SK-N-SH (cell line): Measurements from ENCODE around the gene ZCCHC14. TPM values are rescaled to one million over a fixed set of nuclear protein-coding genes. Genes with fewer than 3 reads are reported as not detected.

ENCODE experiments used
- CTCF ChIA-PET: fragments of 300-600, 350-600 bp; formaldehyde crosslinking; extraction: SDS; loops from one replicate; lab custom pipeline; 2021; lab: Yijun Ruan, JAX
- POLR2A ChIA-PET: fragments of 350-600 bp; sonication (Branson Sonifier 250); formaldehyde crosslinking; extraction: SDS; loops from one replicate; lab custom pipeline; 2020; ENCODE audit warnings: antibody characterized with exemption, inconsistent platforms; lab: Yijun Ruan, JAX
- DNase-seq: peaks from one replicate; pipeline ENCODE4 v3.0.0; 2012
- H2AFZ ChIP-seq: fragments of 200-600 bp; sonication (generic); 2 replicates; pipeline ENCODE4 v1.8.1; 2016; ENCODE audit warnings: antibody characterized with exemption, mild to moderate bottlenecking, low read depth
- H3F3A ChIP-seq: fragments of 200-600 bp; sonication (generic); replicated peaks from 2 replicates; pipeline ENCODE3; 2016; ENCODE audit warnings: antibody characterized with exemption, mild to moderate bottlenecking; ENCODE audit not compliant: insufficient read depth
- H3K27ac ChIP-seq, 2 experiments: fragments of 200-500 bp in 1 of 2; fragments of 200-600 bp in 1 of 2; sonication (Bioruptor generic) in 1 of 2; sonication (generic), shearing (Covaris generic) in 1 of 2; 2 replicates each; pipeline versions ENCODE4 v1.5.1 to v1.6.1; 2014 to 2016; ENCODE audit warnings: low read depth in 2 of 2, inconsistent platforms in 1 of 2, low read length in 1 of 2, mild to moderate bottlenecking in 1 of 2, mixed read lengths in 1 of 2
- H3K27me3 ChIP-seq: fragments of 200-600 bp; sonication (generic), shearing (Covaris generic); 2 replicates; pipeline ENCODE4 v1.6.1; 2016; ENCODE audit warnings: mixed run types; ENCODE audit not compliant: insufficient read depth
- H3K36me3 ChIP-seq, 2 experiments: fragments of 200-500 bp in 1 of 2; fragments of 200-600 bp in 1 of 2; sonication (Bioruptor generic) in 1 of 2; sonication (generic) in 1 of 2; replicated peaks in 1 of 2; 2 replicates each; pipeline versions ENCODE3 to v1.5.1; 2014 to 2016; ENCODE audit warnings: low read length in 1 of 2, mild to moderate bottlenecking in 1 of 2; ENCODE audit not compliant: insufficient read depth in 2 of 2, control insufficient read depth in 1 of 2
- H3K4me1 ChIP-seq, 2 experiments: fragments of 200-500 bp in 1 of 2; fragments of 200-600 bp in 1 of 2; sonication (Bioruptor generic) in 1 of 2; sonication (generic), shearing (Covaris generic) in 1 of 2; 2 replicates each; pipeline versions ENCODE4 v1.5.1 to v1.6.1; 2014 to 2016; ENCODE audit warnings: low read depth in 1 of 2, low read length in 1 of 2, mixed run types in 1 of 2; ENCODE audit not compliant: insufficient read depth in 2 of 2, control insufficient read depth in 1 of 2
- H3K4me2 ChIP-seq: fragments of 200-600 bp; sonication (generic), shearing (Covaris generic); 2 replicates; pipeline ENCODE4 v1.6.1; 2017; ENCODE audit warnings: mixed run types
- H3K4me3 ChIP-seq, 2 experiments: fragments of 200-500 bp in 1 of 2; fragments of 200-600 bp in 1 of 2; sonication (Bioruptor generic) in 1 of 2; sonication (generic), shearing (Covaris generic) in 1 of 2; 2 replicates each; pipeline versions ENCODE4 v1.5.1 to v1.8.1; 2014 to 2016; ENCODE audit warnings: low read depth in 2 of 2, inconsistent platforms in 1 of 2, low read length in 1 of 2, mild to moderate bottlenecking in 1 of 2, mixed read lengths in 1 of 2, moderate library complexity in 1 of 2
- H3K79me2 ChIP-seq: fragments of 200-600 bp; sonication (generic); 2 replicates; pipeline ENCODE4 v1.8.1; 2017; ENCODE audit warnings: mild to moderate bottlenecking; ENCODE audit not compliant: insufficient read depth
- H3K9ac ChIP-seq: fragments of 200-600 bp; sonication (generic); 2 replicates; pipeline ENCODE4 v1.6.1; 2017; ENCODE audit warnings: mixed run types
- H3K9me2 ChIP-seq: fragments of 200-600 bp; sonication (generic); 2 replicates; pipeline ENCODE4 v1.6.1; 2017; ENCODE audit warnings: mixed run types
- H3K9me3 ChIP-seq: fragments of 200-600 bp; sonication (generic); 2 replicates; pipeline ENCODE4 v1.6.1; 2017; ENCODE audit warnings: mixed run types, mild to moderate bottlenecking, moderate library complexity
- H4K20me1 ChIP-seq: fragments of 200-600 bp; sonication (generic); 2 replicates; pipeline ENCODE4 v1.6.1; 2017; ENCODE audit warnings: mild to moderate bottlenecking, mixed run types; ENCODE audit not compliant: insufficient read depth
- FOSL2 ChIP-seq: IDR thresholded peaks from 2 replicates; pipeline ENCODE4 v1.4.0; 2012; ENCODE audit warnings: low read depth, mild to moderate bottlenecking, moderate library complexity, borderline replicate concordance
- FOXM1 ChIP-seq: IDR thresholded peaks from 2 replicates; pipeline ENCODE4 v1.4.0; 2012; ENCODE audit warnings: low read depth, mild to moderate bottlenecking
- GABPA ChIP-seq: IDR thresholded peaks from 2 replicates; pipeline ENCODE4 v1.4.0; 2012; ENCODE audit warnings: low read depth, mild to moderate bottlenecking
- GATA2 ChIP-seq: sonication (generic); formaldehyde crosslinking; IDR thresholded peaks from 2 replicates; pipeline ENCODE4 v1.5.0; 2020; ENCODE audit warnings: mild to moderate bottlenecking, missing genetic modification reagents
- JUND ChIP-seq: IDR thresholded peaks from 2 replicates; pipeline ENCODE4 v1.4.0; 2012
- MEF2A ChIP-seq: IDR thresholded peaks from 2 replicates; pipeline ENCODE4 v1.4.0; 2012; ENCODE audit warnings: low read depth, borderline replicate concordance
- NFIC ChIP-seq: IDR thresholded peaks from 2 replicates; pipeline ENCODE4 v1.4.0; 2012; ENCODE audit warnings: borderline replicate concordance
- NRF1 ChIP-seq: IDR thresholded peaks from 2 replicates; pipeline ENCODE4 v1.6.1; 2012; ENCODE audit warnings: low read depth, mild to moderate bottlenecking, low read length
- POLR2AphosphoS5 ChIP-seq: IDR thresholded peaks from 2 replicates; pipeline ENCODE4 v1.6.1; 2012; ENCODE audit warnings: low read depth, low read length
- RAD21 ChIP-seq: IDR thresholded peaks from 2 replicates; pipeline ENCODE4 v1.6.1; 2012; ENCODE audit warnings: mild to moderate bottlenecking, low read length
- RXRA ChIP-seq: IDR thresholded peaks from 2 replicates; pipeline ENCODE4 v1.4.0; 2012; ENCODE audit warnings: low read depth, mild to moderate bottlenecking, borderline replicate concordance
- SMC3 ChIP-seq: IDR thresholded peaks from 2 replicates; pipeline ENCODE4 v1.6.1; 2012; ENCODE audit warnings: low read depth, low read length, improper control_type of control experiment
- TAF1 ChIP-seq: IDR thresholded peaks from 2 replicates; pipeline ENCODE4 v1.6.1; 2012; ENCODE audit warnings: low read depth, mild to moderate bottlenecking, low read length, moderate library complexity, borderline replicate concordance
- TEAD4 ChIP-seq: IDR thresholded peaks from 2 replicates; pipeline ENCODE4 v1.4.0; 2012; ENCODE audit warnings: mild to moderate bottlenecking, borderline replicate concordance; ENCODE audit not compliant: insufficient read depth
- YY1 ChIP-seq: IDR thresholded peaks from 2 replicates; pipeline ENCODE4 v1.4.0; 2012; ENCODE audit warnings: low read depth, mild to moderate bottlenecking
- WGBS: methylation state at CpG from one replicate; pipeline ENCODE4 v1.1.6; 2017; ENCODE audit warnings: low lambda C conversion rate; 5-methylcytosine and 5-hydroxymethylcytosine counted together
- polyA plus RNA-seq, 3 experiments: library from polyadenylated mRNA; depleted of rRNA; stranded (reverse); fragments of >200 nt; gene quantifications; 2 replicates each; pipeline ENCODE4 v1.2.3, GENCODE V29; 2012
- TF ChIP-seq, protein P1 (sequence below): IDR thresholded peaks from 2 replicates; pipeline ENCODE4 v1.4.0; 2012; ENCODE audit warnings: low read depth
- TF ChIP-seq, protein P2 (sequence below): fragments of 200-600 bp; sonication (generic); IDR thresholded peaks from 2 replicates; pipeline ENCODE4 v1.6.1; 2017; ENCODE audit warnings: antibody characterized with exemption, mild to moderate bottlenecking, moderate library complexity
- TF ChIP-seq, protein P3 (sequence below): IDR thresholded peaks from 2 replicates; pipeline ENCODE4 v1.4.0; 2012; ENCODE audit warnings: low read depth, borderline replicate concordance
- TF ChIP-seq, protein P4 (sequence below): IDR thresholded peaks from 2 replicates; pipeline ENCODE4; 2012
- TF ChIP-seq, protein P5 (sequence below): IDR thresholded peaks from 2 replicates; pipeline ENCODE4 v1.4.0; 2012; ENCODE audit warnings: low read depth, borderline replicate concordance

Gene ZCCHC14
- polyA plus RNA-seq, 1 of the 3 experiments (the other 2 are of a cell fraction): 5.7 TPM

DNA sequence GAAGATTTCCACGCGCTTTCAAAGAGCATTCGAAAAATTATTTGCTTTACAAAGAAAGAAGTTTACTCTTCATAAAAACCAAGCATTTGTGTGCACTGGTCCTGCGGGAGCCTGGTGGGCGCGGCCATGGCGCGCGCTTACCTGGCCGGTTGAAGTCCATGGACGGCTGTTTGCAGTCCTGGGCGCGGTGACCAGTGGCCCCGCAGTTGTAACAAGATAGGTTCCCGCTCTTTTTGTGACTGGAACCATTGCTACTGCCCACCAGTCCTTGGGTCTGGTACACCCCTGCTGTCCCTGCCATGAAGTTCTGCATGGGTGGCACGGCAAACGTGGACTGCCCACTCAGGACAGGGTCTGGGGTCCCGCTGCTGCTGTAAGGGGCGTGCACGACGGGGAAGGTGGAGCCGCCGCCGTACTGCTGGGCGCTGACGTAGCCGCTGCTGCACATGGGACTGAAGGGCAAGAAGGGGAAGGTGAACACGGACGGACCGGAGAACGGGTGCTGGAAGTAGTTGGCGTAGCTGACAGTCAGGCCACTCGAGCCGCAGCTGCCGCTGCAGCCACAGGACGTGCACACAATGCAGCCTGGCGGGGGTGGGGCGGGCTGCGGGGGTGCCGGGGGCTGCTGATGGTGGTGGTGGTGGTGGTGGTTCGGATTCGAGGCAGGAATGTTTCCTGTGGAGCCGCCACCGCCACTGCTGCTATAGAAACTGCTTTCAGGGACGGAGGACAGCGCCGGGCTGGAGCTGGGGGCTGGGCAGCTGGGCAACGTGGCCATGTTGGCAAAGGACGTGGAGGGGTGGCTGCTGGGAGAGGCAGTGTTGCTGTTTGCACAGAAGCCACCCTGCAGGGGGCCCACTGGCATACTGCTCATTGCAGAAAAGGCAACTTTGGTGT, 81.2 kb downstream of the ZCCHC14 start:
- Histone ChIP-seq H3K36me3 (peaks cover 40 to 80% of the 10 kb centered on the region in 2 experiments), H3K79me2 (no peaks in the 10 kb centered on the region), H2AFZ (no peak overlapping the region), H3K4me2 (no peak overlapping the region), H4K20me1 (no peaks in the 10 kb centered on the region), H3K27me3 (no peaks in the 10 kb centered on the region), H3F3A (no peaks in the 10 kb centered on the region), H3K9me2 (no peaks in the 10 kb centered on the region), H3K4me3 (no peak overlapping the region), H3K9me3 (no peaks in the 10 kb centered on the region), H3K27ac (no peak overlapping the region), H3K9ac (no peak overlapping the region)
- ChIA-PET POLR2A (no interaction called here), CTCF (interaction anchor here (1.2 to 2.0 kb wide), 3 partner anchors 17 to 358 kb away, joined by 4 to 6 read pairs (median 5); no protein-coding TSS in a partner anchor)
- 93% methylated on average over 44 of the region's 49 CpGs for WGBS
- DNase-seq: no peak
- TF ChIP-seq, protein P1, sequence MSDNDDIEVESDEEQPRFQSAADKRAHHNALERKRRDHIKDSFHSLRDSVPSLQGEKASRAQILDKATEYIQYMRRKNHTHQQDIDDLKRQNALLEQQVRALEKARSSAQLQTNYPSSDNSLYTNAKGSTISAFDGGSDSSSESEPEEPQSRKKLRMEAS: no peak
- TF ChIP-seq SMC3 (no peak), POLR2AphosphoS5 (no peak), RAD21 (no peak)
- TF ChIP-seq, all 33 proteins: peak for 0
- H3K4me1 ChIP-seq: no peaks in the 10 kb centered on the region

DNA sequence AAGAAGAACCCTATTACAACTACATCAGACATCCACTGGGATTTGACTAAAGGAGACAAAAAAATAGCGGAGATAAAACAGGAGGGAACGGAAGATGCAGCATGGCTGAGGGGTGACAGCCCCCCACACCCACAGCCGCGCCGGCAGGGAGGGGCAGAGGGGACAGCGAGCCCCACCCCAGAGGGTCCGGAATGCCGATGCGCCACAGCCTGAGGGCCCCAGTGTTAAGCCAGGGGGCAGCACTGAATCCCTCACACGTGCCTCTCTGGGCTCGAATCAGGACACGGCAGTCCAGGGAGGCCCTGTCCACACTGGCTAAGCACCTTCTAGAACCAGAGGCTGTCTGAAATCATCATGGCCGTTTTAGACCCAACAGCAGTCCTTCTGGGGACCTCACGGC, 81.9 kb downstream of the ZCCHC14 start:
- CTCF ChIA-PET: interaction anchor here (2.0 kb wide), 1 partner anchor 16 kb away, joined by 7 read pairs; no protein-coding TSS in a partner anchor
- no peak for DNase-seq

More for the DNA sequence above, 81.9 kb downstream of the ZCCHC14 start:
- Histone ChIP-seq H3K9me3 (no peaks in the 10 kb centered on the region), H3K9ac (no peak overlapping the region), H2AFZ (no peak overlapping the region), H3K27ac (no peak overlapping the region; a peak in 1 of 4 replicates), H3K36me3 (peaks cover 40 to 86% of the 10 kb centered on the region in 2 experiments), H3K4me2 (no peak overlapping the region), H3K27me3 (no peaks in the 10 kb centered on the region), H3K9me2 (no peaks in the 10 kb centered on the region), H3K4me1 (no peaks in the 10 kb centered on the region), H3F3A (no peaks in the 10 kb centered on the region), H3K4me3 (no peak overlapping the region), H4K20me1 (no peaks in the 10 kb centered on the region), H3K79me2 (no peaks in the 10 kb centered on the region)
- WGBS: 95% methylated on average over 13 of the region's 14 CpGs
- TF ChIP-seq POLR2AphosphoS5: no peak
- TF ChIP-seq SMC3: no peak
- TF ChIP-seq MEF2A: no peak
- TF ChIP-seq RXRA: no peak
- TF ChIP-seq NFIC: no peak
- no peak for TF ChIP-seq YY1
- TF ChIP-seq, protein P2, sequence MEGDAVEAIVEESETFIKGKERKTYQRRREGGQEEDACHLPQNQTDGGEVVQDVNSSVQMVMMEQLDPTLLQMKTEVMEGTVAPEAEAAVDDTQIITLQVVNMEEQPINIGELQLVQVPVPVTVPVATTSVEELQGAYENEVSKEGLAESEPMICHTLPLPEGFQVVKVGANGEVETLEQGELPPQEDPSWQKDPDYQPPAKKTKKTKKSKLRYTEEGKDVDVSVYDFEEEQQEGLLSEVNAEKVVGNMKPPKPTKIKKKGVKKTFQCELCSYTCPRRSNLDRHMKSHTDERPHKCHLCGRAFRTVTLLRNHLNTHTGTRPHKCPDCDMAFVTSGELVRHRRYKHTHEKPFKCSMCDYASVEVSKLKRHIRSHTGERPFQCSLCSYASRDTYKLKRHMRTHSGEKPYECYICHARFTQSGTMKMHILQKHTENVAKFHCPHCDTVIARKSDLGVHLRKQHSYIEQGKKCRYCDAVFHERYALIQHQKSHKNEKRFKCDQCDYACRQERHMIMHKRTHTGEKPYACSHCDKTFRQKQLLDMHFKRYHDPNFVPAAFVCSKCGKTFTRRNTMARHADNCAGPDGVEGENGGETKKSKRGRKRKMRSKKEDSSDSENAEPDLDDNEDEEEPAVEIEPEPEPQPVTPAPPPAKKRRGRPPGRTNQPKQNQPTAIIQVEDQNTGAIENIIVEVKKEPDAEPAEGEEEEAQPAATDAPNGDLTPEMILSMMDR: no peak
- no peak for TF ChIP-seq FOSL2
- TF ChIP-seq FOXM1: no peak
- TF ChIP-seq NRF1: no peak
- TF ChIP-seq TAF1: no peak
- TF ChIP-seq, protein P3, sequence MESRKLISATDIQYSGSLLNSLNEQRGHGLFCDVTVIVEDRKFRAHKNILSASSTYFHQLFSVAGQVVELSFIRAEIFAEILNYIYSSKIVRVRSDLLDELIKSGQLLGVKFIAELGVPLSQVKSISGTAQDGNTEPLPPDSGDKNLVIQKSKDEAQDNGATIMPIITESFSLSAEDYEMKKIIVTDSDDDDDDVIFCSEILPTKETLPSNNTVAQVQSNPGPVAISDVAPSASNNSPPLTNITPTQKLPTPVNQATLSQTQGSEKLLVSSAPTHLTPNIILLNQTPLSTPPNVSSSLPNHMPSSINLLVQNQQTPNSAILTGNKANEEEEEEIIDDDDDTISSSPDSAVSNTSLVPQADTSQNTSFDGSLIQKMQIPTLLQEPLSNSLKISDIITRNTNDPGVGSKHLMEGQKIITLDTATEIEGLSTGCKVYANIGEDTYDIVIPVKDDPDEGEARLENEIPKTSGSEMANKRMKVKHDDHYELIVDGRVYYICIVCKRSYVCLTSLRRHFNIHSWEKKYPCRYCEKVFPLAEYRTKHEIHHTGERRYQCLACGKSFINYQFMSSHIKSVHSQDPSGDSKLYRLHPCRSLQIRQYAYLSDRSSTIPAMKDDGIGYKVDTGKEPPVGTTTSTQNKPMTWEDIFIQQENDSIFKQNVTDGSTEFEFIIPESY: no peak
- TF ChIP-seq, protein P1: no peak
- TF ChIP-seq JUND: no peak
- TF ChIP-seq TEAD4: no peak
- no peak for TF ChIP-seq GABPA
- TF ChIP-seq, protein P4, sequence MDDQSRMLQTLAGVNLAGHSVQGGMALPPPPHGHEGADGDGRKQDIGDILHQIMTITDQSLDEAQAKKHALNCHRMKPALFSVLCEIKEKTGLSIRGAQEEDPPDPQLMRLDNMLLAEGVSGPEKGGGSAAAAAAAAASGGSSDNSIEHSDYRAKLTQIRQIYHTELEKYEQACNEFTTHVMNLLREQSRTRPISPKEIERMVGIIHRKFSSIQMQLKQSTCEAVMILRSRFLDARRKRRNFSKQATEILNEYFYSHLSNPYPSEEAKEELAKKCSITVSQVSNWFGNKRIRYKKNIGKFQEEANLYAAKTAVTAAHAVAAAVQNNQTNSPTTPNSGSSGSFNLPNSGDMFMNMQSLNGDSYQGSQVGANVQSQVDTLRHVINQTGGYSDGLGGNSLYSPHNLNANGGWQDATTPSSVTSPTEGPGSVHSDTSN: no peak
- TF ChIP-seq, protein P5, sequence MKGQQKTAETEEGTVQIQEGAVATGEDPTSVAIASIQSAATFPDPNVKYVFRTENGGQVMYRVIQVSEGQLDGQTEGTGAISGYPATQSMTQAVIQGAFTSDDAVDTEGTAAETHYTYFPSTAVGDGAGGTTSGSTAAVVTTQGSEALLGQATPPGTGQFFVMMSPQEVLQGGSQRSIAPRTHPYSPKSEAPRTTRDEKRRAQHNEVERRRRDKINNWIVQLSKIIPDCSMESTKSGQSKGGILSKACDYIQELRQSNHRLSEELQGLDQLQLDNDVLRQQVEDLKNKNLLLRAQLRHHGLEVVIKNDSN: no peak
- TF ChIP-seq GATA2: no peak
- POLR2A ChIA-PET: no interaction called here
